ENCODE results near the gene ZNF524.

ZNF524 gene

GRCh38 chr19:55603581-55604292 lies 3.6 kb downstream of the ZNF524 start:
- peaks cover 24% of the 10 kb centered on the region for H3K36me3 ChIP-seq (ENCODE audit: control insufficient read depth, low read length)
- peaks cover 6% of the 10 kb centered on the region; the same call in 1 of the 2 replicates for H4K20me1 ChIP-seq (ENCODE audit: control insufficient read depth, insufficient read depth, low read depth, low read length)
- peak overlapping the region; percentile 99 for H3K27ac ChIP-seq (ENCODE audit: low read depth, low read length)
- H3K9me2 ChIP-seq (replicated peaks; ENCODE audit: control insufficient read depth, low read length), result no peaks in the 10 kb centered on the region
- peaks cover 48% of the 10 kb centered on the region for H3K4me1 ChIP-seq (ENCODE audit: control insufficient read depth, low read length)
- H3K79me2 ChIP-seq (ENCODE audit: control insufficient read depth, low read length), result peaks cover 32% of the 10 kb centered on the region
- H3K4me2 ChIP-seq (ENCODE audit: low read length), result peak overlapping the region; percentile 99
- H3K4me3 ChIP-seq (ENCODE audit: low read length), result peak overlapping the region; percentile 95
- no peak for TF ChIP-seq CTCF (IDR thresholded peaks at IDR 0.05; ENCODE audit: low read depth, low read length, poor library complexity, severe bottlenecking)
- TF ChIP-seq EZH2phosphoT487 (IDR thresholded peaks at IDR 0.05; ENCODE audit: borderline replicate concordance, low read length), result no peak
- no peaks in the 10 kb centered on the region for H3K27me3 ChIP-seq (ENCODE audit: control insufficient read depth, low read length)
- H3K9me3 ChIP-seq (ENCODE audit: control insufficient read depth, insufficient read depth, low read length), result no peaks in the 10 kb centered on the region
- peaks cover 23% of the 10 kb centered on the region for H3F3A ChIP-seq (ENCODE audit: control insufficient read depth, insufficient read depth)

GRCh38 chr19:55605207-55605636 lies 5.1 kb downstream of the ZNF524 start:
- no peak for TF ChIP-seq CTCF (IDR thresholded peaks at IDR 0.05; ENCODE audit: low read depth, low read length, poor library complexity, severe bottlenecking)
- no peak for TF ChIP-seq EZH2phosphoT487 (IDR thresholded peaks at IDR 0.05; ENCODE audit: borderline replicate concordance, low read length)
- Histone ChIP-seq H3K36me3 (ENCODE audit: control insufficient read depth, low read length) (peaks cover 38% of the 10 kb centered on the region), H4K20me1 (ENCODE audit: control insufficient read depth, insufficient read depth, low read depth, low read length) (peaks cover 11% of the 10 kb centered on the region; the same call in 1 of the 2 replicates), H3K9me3 (ENCODE audit: control insufficient read depth, insufficient read depth, low read length) (no peaks in the 10 kb centered on the region), H3K27me3 (ENCODE audit: control insufficient read depth, low read length) (no peaks in the 10 kb centered on the region), H3F3A (ENCODE audit: control insufficient read depth, insufficient read depth) (peaks cover 23% of the 10 kb centered on the region), H3K27ac (ENCODE audit: low read depth, low read length) (peak overlapping the region; percentile 99), H3K4me1 (ENCODE audit: control insufficient read depth, low read length) (peaks cover 47% of the 10 kb centered on the region), H3K4me3 (ENCODE audit: low read length) (peak overlapping the region; percentile 95), H3K79me2 (ENCODE audit: control insufficient read depth, low read length) (peaks cover 46% of the 10 kb centered on the region), H3K4me2 (ENCODE audit: low read length) (peak overlapping the region; percentile 99), H3K9me2 (replicated peaks; ENCODE audit: control insufficient read depth, low read length) (no peaks in the 10 kb centered on the region)

GRCh38 chr19:55605637-55606470 lies 5.8 kb downstream of the ZNF524 start, which contains the start of gene ZNF865:
ZNF865 (plus strand) TSS chr19:55605647; CDS start chr19:55613619, 7,972 bp downstream.
- TF ChIP-seq EZH2phosphoT487 (IDR thresholded peaks at IDR 0.05; ENCODE audit: borderline replicate concordance, low read length) (no peak), CTCF (IDR thresholded peaks at IDR 0.05; ENCODE audit: low read depth, low read length, poor library complexity, severe bottlenecking) (peak; percentile 86)
- Histone ChIP-seq H3K4me1 (ENCODE audit: control insufficient read depth, low read length) (peaks cover 43% of the 10 kb centered on the region), H3K9me2 (replicated peaks; ENCODE audit: control insufficient read depth, low read length) (no peaks in the 10 kb centered on the region), H4K20me1 (ENCODE audit: control insufficient read depth, insufficient read depth, low read depth, low read length) (peaks cover 11% of the 10 kb centered on the region; the same call in 1 of the 2 replicates), H3K9me3 (ENCODE audit: control insufficient read depth, insufficient read depth, low read length) (no peaks in the 10 kb centered on the region), H3F3A (ENCODE audit: control insufficient read depth, insufficient read depth) (peaks cover 22% of the 10 kb centered on the region), H3K27me3 (ENCODE audit: control insufficient read depth, low read length) (no peaks in the 10 kb centered on the region), H3K79me2 (ENCODE audit: control insufficient read depth, low read length) (peaks cover 52% of the 10 kb centered on the region), H3K27ac (ENCODE audit: low read depth, low read length) (peak within 1 kb of the TSS; percentile 99), H3K4me2 (ENCODE audit: low read length) (peak within 1 kb of the TSS; percentile 99), H3K4me3 (ENCODE audit: low read length) (peak within 1 kb of the TSS; percentile 95), H3K36me3 (ENCODE audit: control insufficient read depth, low read length) (peaks cover 42% of the 10 kb centered on the region)
